HG03097 (cell line): ENCODE measurements around the gene LLGL2.
"Not testable (repeated sequence)": the region's sequence is repeated elsewhere in the genome, so short reads cannot be mapped to it uniquely, and the experiment has no call there.

Experiments used
- ATAC-seq: cut with Tn5 transposase; IDR thresholded peaks from one replicate; pipeline ENCODE4 v1.9.1; 2021; ENCODE audit not compliant: unreplicated experiment, low FRiP score

Gene LLGL2

DNA sequence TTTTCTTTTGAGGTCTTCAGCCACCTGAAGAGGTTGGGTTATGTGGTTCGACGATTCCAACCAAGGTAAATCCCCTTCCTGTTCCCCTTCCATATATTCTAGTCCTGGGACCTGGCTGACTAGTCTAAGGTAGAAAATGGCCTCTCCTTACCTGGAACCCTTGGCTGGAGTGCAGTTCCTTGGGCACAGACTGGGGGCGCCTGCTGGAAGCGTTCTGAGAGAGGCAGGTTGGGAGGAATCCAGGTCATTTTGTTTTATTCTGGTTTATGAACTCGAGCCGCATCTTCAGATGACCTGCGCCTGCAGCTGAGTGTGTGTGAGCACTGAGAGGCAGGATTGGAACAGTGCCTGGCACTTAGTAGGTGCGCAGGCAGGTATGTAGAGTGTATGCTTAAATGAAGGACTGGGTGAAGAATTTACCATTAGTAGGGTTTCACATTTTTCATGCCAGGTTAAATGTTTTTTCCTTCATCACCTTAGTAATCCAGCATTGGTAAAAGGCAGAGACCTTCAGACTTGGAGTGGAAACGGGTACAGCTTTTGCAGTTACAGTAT lies 6.4 kb upstream of the LLGL2 start:
- ATAC-seq = no peak

DNA sequence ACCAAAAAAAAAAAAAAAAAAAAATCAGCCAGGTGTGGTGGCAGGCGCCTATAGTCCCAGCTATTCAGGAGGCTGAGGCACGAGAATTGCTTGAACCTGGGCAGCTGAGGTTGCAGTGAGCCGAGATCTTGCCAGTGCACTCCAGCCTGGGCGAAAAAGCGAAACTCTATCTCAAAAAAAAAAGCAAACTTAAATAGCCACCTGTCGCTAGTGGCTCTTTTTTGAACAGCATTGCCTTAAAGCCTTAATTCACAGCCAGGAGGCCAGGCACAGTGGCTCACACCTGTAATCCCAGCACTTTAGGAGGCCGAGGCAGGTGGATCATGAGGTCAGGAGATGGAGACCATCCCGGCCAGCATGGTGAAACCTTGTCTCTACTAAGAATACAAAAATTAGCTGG lies 5.1 kb upstream of the LLGL2 start:
- not testable (repeated sequence) for ATAC-seq

DNA sequence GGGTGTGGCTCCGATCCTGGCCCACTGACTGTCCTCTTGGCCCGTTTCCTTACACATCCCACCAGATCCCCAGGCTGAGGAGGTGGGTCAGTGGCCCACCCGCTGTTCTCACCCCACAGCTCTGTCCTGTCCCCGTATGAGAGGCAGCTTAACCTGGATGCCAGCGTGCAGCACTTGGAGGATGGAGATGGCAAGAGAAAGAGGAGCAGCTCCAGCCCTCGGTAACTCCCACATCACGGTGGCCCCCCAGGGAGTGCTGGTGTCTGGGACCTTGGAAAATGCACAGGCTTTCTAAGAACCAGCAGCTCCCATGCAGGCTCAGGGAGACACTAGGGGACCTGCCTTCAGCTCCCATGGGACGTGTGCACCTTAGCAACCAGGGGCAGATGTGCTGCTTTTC lies 4.2 kb upstream of the LLGL2 start:
- ATAC-seq = no peak

GRCh38 chr17:75521951-75522727 lies 3.4 kb upstream of the LLGL2 start:
- ATAC-seq = no peak

GRCh38 chr17:75523647-75524046 lies 1.9 kb upstream of the LLGL2 start:
- ATAC-seq = no peak

- ATAC-seq = no peak
Observed at GRCh38 chr17:75524269-75524969, 1.1 kb upstream of the LLGL2 start.

GRCh38 chr17:75525806-75526554 lies 483 bp downstream of the LLGL2 start:
- no peak for ATAC-seq

DNA sequence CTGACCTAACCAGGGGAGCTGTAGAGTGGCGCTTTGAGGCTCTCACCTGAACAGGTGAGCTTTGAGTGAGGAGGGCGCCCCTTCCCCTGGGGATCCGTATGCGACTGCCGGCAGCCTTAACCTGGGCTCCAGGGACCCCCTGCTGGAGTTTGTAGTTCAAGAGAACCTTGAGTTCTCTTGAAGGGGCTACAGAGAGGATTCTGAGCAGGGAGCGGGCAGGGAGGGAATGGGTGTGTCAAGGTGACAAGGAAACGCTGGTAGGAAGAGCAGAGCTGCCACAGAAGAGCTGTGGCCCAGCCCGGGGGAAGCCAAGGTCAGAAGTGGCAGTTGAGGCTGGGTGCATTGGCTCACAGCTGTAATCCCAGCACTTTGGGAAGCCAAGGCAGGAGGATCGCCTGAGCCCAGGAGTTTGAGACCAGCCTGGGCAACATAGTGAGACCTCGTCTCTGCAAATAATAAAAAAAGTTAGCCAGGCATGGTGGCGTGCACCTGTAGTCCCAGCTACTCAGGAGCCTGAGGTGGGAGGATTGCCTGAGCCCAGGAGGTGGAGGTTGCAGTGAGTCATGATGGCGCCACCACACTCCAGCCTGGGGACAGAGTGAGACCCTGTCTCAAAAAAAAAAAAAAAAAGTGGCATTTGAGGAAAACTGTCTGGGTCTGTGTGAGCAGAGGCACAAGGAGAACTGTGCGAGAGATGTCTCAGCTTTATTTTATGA lies 1.2 kb downstream of the LLGL2 start:
- no peak for ATAC-seq

GRCh38 chr17:75530837-75531720 lies 5.6 kb downstream of the LLGL2 start:
- no peak for ATAC-seq

- no peak for ATAC-seq
Observed at GRCh38 chr17:75531721-75532072, 6.2 kb downstream of the LLGL2 start.

DNA sequence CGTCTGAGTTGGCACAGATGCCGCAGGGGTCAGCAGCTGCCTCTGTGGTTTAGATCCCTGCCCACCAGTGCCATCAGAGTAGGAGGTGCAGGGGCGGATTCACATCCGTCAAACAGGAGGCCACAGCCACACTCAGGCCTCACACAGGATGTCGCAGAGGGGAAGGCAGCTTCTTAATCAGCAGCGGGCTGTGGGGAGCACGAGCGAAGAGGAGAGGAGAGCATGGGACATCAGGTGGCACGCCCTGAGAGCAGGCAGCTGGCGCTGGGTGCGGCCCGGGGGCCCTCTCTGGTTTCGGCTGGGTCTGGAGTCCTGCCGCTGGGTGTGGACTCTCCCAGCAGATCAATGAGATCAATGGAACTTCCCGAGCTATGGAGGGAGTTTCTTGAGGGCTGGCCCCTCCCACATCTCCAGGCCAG lies 9.6 kb downstream of the LLGL2 start:
- no peak for ATAC-seq

DNA sequence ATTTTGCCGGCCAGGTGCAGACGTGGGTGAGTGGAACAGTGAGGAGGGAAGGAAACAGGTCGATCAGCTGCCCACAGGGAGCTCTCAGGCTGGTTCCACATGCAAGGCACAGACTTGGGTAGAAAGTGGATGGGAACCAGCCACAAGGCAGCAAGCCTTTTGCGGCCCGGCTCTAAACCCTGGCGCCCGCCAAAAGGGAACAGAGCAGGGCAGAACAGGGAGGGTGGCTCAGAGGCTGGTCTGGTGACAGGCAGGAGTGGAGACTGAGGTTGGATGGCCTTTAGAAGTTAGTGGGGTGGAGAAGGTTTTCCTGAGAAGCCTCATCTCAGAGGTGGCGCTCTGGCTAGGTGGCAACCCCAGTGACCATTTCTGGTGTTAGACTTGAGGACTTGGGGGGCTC lies 10.4 kb downstream of the LLGL2 start:
- ATAC-seq = no peak

- no peak for ATAC-seq
Observed at GRCh38 chr17:75536366-75536765, 10.9 kb downstream of the LLGL2 start.

GRCh38 chr17:75539967-75540729 lies 14.7 kb downstream of the LLGL2 start:
- ATAC-seq = no peak

GRCh38 chr17:75540923-75541503 lies 15.5 kb downstream of the LLGL2 start:
- ATAC-seq = no peak

GRCh38 chr17:75542229-75542628 lies 16.7 kb downstream of the LLGL2 start:
- ATAC-seq = no peak

DNA sequence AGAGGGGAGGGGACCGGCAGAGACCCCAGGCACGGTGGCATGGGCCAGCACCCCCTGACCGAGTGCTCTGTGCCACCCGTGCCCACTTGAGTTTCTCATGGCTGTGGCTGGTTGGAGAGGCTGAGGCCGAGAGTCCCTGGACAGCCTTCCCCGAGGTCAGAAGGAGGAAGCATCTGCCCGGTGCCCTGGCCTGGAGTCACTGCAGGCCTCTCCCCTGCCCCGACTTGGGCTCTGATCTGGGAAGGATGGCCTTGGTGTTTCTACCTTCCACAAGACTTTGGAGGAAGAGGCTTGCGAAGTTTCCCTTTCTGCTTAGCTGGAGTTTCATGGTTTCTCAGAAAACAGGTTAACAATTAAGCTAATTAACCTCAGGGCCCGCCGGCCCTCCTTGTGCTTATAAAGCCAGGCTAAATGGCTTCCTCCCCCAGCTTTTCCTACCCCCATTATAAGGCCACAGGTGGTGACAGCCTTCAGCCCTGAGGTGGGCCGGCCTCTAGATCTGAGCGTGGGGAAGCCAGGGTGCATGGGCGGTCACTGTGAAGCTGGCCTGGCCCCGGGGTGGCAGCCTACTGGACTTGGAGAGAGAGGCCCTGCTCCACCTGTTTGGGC lies 17.3 kb downstream of the LLGL2 start:
- ATAC-seq = no peak

- ATAC-seq = no peak
Observed at GRCh38 chr17:75544250-75544649, 18.8 kb downstream of the LLGL2 start.
